NOMO-1 treated with dmso at 0.1 percent for 144 hours (cell line): Measurements from ENCODE around the gene ADARB1.

ENCODE experiments used
- DNase-seq: peaks from one replicate; lab custom pipeline; 2025; ENCODE audit not compliant: unreplicated experiment; lab: John Stamatoyannopoulos, UW

The ADARB1 gene

GRCh38 chr21:45054227-45054926, 20.0 kb upstream of the ADARB1 start:
- no peak for DNase-seq

- DNase-seq: no peak
These were observed 19.3 kb upstream of the ADARB1 start for GRCh38 chr21:45054927-45055612.

GRCh38 chr21:45055861-45056260, 18.5 kb upstream of the ADARB1 start:
- DNase-seq: no peak

- no peak for DNase-seq
These were observed 18.0 kb upstream of the ADARB1 start for GRCh38 chr21:45056296-45056904.

GRCh38 chr21:45056917-45057560, 17.3 kb upstream of the ADARB1 start:
- no peak for DNase-seq

- DNase-seq: no peak
These were observed 16.5 kb upstream of the ADARB1 start for GRCh38 chr21:45057886-45058285.

- DNase-seq: no peak
These were observed 15.3 kb upstream of the ADARB1 start for GRCh38 chr21:45059121-45059520.

- no peak for DNase-seq
These were observed 14.3 kb upstream of the ADARB1 start for GRCh38 chr21:45060089-45060488.

GRCh38 chr21:45060675-45061311, 13.6 kb upstream of the ADARB1 start:
- DNase-seq: no peak

GRCh38 chr21:45064091-45064490, 10.3 kb upstream of the ADARB1 start:
- DNase-seq: no peak

- no peak for DNase-seq
These were observed 9.6 kb upstream of the ADARB1 start for GRCh38 chr21:45064618-45065399.

- no peak for DNase-seq
These were observed 6.7 kb upstream of the ADARB1 start for GRCh38 chr21:45067462-45068285.

GRCh38 chr21:45069085-45069484, 5.3 kb upstream of the ADARB1 start:
- no peak for DNase-seq

- DNase-seq: no peak
These were observed 4.7 kb upstream of the ADARB1 start for GRCh38 chr21:45069711-45070110.

- DNase-seq: no peak
These were observed 3.1 kb upstream of the ADARB1 start for GRCh38 chr21:45071078-45071873.

- DNase-seq: no peak
These were observed 2.3 kb upstream of the ADARB1 start for GRCh38 chr21:45071874-45072737.

GRCh38 chr21:45072738-45073300, 1.6 kb upstream of the ADARB1 start:
- no peak for DNase-seq
